Omental fat pad (tissue), 4 donors: ENCODE data around the gene ZBTB22. TPM values are rescaled to one million over a fixed set of nuclear protein-coding genes. Genes with fewer than 3 reads are reported as not detected.
A peak's percentile ranks its signal among the peaks of the same experiment; 100 is the strongest.

Experiments used
- ATAC-seq: fragments of 150-250 bp; one replicate; pipeline ENCODE4 v1.9.1; 2016; ENCODE audit warnings: mild to moderate bottlenecking, moderate library complexity; ENCODE audit not compliant: low FRiP score
- DNase-seq: peaks from one replicate; pipeline ENCODE4 v3.0.0-alpha.2; 2019; ENCODE audit warnings: low spot score
- total RNA-seq, 4 donors: library from RNA; depleted of rRNA; stranded (reverse); fragments of >200 nt; gene quantifications; one replicate each; pipeline ENCODE4 v1.1.0, GENCODE V29; 2016
- TF ChIP-seq, protein P1 (sequence below), 3 donors: fragments of 450-650 bp; IDR thresholded peaks; one replicate each; pipeline ENCODE4 v1.5.1; 2016 to 2017; ENCODE audit warnings: antibody characterized with exemption in 3 of 3, mild to moderate bottlenecking in 3 of 3, moderate library complexity in 2 of 3

ZBTB22 gene
- total RNA-seq, 4 donors from 2014 or later = 10.7 to 15.3 (median 11.6) TPM

DNA sequence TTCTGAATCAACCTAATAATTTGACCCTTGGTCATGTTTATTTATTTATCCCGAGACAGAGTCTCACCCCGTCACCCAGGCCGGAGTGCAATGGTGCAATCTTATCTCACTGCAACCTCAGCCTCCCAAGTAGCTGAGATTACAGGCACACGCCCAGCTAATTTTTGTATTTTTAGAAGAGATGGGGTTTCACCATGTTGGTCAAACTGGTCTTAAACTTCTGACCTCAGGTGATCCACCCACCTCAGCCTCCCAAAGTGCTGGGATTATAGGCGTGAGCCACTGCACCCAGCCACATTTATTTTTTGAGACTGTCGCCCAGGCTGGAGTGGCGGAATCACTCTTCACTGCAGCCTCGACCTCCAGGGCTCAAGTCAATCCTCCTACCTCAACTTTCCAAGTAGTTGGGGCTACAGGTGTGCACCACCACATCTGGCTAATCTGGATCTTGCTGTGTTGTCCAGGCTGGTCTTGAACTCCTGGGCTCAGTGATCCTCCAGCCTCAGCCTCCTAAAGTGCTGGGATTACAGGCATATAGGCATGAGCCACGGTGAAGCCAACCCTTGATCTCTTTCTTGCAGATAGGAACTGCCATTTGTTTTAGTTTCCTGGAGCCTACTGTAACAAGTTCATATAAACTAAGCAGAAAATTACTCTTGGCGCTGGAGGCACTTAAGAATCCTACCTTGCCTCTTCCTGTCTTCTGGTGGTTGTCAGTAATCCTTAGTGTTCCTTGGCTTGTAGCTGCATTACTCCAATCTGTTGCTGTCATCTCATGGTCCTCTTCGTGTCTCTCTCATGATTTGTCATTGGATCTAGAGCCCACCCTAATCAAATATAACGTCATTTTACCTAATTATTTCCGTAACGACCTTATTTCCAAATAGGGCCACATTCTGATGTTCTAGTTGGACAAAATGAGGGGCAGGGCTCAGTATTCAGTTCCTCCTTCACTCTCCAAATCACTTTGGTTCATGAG is 43.3 kb downstream of the ZBTB22 start:
- TF ChIP-seq, protein P1, sequence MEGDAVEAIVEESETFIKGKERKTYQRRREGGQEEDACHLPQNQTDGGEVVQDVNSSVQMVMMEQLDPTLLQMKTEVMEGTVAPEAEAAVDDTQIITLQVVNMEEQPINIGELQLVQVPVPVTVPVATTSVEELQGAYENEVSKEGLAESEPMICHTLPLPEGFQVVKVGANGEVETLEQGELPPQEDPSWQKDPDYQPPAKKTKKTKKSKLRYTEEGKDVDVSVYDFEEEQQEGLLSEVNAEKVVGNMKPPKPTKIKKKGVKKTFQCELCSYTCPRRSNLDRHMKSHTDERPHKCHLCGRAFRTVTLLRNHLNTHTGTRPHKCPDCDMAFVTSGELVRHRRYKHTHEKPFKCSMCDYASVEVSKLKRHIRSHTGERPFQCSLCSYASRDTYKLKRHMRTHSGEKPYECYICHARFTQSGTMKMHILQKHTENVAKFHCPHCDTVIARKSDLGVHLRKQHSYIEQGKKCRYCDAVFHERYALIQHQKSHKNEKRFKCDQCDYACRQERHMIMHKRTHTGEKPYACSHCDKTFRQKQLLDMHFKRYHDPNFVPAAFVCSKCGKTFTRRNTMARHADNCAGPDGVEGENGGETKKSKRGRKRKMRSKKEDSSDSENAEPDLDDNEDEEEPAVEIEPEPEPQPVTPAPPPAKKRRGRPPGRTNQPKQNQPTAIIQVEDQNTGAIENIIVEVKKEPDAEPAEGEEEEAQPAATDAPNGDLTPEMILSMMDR (IDR thresholded peaks at IDR 0.05) = no peak
- ATAC-seq (no peak), DNase-seq (no peak)

DNA sequence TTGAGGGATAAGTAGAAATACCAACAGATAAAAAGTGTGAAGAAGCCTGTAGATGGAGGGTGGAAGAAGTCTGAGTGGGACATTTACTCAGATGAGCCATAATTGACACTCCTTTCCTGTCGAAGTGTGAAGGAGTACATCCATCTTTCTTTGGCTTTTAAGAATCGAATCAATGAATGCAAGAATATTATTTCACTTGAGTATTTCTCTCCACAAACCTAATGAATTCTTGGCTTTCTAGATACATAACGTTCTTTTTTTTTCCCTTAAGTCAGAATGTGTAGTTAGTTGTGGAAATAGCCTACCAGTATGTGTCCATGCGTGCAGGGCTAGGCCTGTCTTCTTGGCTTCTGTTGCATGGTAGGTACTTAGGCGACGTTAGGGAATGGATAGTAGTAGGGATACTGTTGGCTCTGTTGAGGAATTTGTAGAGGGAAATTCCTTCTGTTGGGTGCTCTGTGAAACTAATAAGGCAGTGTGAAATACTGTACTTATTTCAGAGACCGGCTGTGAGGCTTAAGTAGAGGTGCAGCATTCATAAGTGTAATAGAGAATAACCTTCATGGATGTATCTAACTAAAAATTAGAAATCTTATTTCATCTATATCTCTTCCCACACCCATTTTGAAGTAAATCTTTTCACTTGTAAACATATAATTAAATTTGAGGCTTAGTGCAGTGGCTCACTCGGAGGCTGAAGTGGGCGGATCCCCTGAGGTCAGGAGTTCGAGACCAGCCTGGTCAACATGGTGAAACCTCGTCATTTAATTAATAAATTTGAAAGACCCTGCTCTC is 44.2 kb downstream of the ZBTB22 start:
- TF ChIP-seq, protein P1 (IDR thresholded peaks at IDR 0.05) = no peak
- DNase-seq = no peak

DNA sequence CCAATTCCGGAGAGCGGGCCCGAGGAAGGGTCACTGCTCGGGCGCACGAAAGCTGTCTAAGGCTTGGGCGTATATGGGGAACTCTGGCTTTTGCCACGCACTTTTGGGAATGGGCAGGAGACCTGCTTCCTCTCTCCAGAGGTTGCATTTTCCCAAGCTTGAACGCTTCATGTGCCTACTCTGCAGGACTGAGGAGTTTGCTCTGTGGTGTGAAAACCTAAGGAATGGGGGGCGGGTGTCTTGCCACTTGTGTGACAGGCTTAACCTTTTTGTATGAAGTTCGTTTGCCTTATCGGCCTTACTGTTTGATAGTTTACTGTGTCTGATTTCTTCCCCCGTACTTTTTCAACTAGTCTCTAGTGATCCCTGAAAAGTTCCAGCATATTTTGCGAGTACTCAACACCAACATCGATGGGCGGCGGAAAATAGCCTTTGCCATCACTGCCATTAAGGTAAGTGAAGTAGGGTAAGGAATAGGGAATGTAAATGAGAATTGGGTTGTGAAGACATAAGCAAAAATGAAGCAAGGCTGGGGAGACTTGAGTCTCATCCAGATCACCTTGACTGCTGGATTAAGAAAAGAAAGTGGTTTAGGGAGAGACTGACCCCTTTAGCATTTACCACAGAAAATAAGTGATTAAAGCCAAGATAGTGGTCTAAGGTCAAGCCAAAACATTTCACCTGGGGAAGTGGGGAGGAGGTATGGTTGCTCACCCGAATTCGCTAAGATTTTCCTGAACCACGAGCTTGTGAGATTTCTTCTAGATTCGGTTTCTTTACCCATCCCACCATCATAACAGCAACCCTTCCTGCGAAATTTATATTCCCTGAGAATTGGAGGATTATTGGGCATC is 45.0 kb downstream of the ZBTB22 start:
- ATAC-seq (peak; percentile 6), DNase-seq (no peak)
- TF ChIP-seq, protein P1 (IDR thresholded peaks at IDR 0.05) = no peak

More for the DNA sequence above, 44.2 kb downstream of the ZBTB22 start:
- no peak for ATAC-seq

DNA sequence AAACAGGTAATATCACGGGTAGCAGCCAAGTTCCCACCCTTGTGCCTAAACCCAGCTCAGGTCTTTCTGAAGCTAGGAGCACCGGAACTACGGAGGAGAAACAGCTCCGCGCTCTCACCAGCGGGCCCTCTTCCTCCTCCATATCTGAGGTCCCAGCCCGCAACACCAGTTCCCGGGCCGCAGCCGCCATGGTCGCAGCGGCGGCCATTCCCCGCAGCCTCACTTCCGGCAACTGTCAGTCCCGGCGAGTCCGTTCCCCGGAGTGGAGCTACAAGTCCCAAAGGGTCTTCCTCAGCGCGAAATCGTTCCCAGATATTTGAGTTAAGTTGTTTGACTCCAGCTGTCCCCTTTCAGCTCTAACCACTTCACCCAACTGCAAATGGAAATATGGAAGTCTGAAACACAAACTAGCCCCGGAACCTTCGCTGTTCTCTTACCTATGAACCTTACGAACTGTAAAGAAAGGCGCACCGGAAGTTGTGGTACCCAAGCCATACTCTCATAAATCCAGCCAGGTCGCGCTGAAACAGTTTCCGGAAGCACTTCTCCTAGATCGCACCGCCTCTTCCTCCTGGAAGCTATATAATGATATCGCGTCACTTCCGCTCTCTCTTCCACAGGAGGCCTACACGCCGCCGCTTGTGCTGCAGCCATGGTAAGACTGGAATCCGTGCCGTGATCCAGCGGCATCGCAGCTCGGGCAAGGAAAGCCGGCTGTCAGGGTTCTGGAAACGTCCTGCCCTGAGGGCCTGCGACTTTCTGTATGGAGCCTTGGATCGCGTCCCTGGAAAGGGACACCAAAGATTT is 45.9 kb downstream of the ZBTB22 start, which contains the start of the genes RPS18 and VPS52:
TSS of gene RPS18 (plus strand) at position 608 of the 807 bp plus-strand sequence. CDS start at position 653, 45 bp downstream.
TSS of gene VPS52 (minus strand) at position 409 of the 807 bp plus-strand sequence. CDS start at position 208, 201 bp downstream.
- ATAC-seq (peak; percentile 95), DNase-seq (peak; percentile 82)
- TF ChIP-seq, protein P1 (IDR thresholded peaks at IDR 0.05) = no peak

DNA sequence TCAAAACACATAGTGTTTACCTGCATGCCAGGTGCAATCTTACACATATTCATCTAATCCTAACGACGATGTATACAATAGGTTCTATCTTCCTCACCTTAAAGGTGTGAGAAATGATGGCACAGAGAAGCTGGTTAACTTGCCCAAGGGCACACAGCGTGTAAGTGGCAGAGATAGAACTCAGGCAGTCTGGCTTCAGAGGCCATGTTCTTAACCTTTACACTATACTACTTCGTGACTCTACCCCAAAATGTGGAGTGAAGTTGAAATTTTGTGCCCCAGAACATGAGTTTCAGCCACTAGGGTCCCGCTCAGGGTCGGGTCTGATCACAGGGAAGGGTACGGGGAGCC is 46.5 kb downstream of the ZBTB22 start:
- DNase-seq (no peak), ATAC-seq (no peak)
- TF ChIP-seq, protein P1 (IDR thresholded peaks at IDR 0.05) = no peak

Other genes with a start within 250 kb of the ZBTB22 start
- gene HLA-DPA1, start 244.1 kb downstream of the ZBTB22 start, total RNA-seq = 100 to 1,000 TPM in 3 of 4 donors, 10 to 100 TPM in 1; 20.4 to 211 (median 137) TPM
- gene HLA-DPB1, start 241.8 kb downstream of the ZBTB22 start, total RNA-seq = 100 to 1,000 TPM in 3 of 4 donors, 10 to 100 TPM in 1; 29.2 to 120 (median 101) TPM
- gene COL11A2, start 125.3 kb downstream of the ZBTB22 start, total RNA-seq = 1 to 10 TPM in 1 of 4 donors, under 1 TPM in 3; 0.13 to 1.3 (median 0.53) TPM
- 10 to 100 TPM; 19.9 to 35.9 (median 22.7) TPM for gene RXRB, start 117.1 kb downstream of the ZBTB22 start, total RNA-seq
- 10 to 100 TPM; 57.5 to 82.8 (median 70.1) TPM for gene SLC39A7, start 116.9 kb downstream of the ZBTB22 start, total RNA-seq
- gene HSD17B8, start 113.1 kb downstream of the ZBTB22 start, total RNA-seq = 10 to 100 TPM in 2 of 4 donors, 1 to 10 TPM in 2; 6.9 to 13.6 (median 11.0) TPM
- gene RING1, start 109.2 kb downstream of the ZBTB22 start, total RNA-seq = 10 to 100 TPM; 13.1 to 20.1 (median 15.7) TPM
- 10 to 100 TPM; 20.2 to 54.5 (median 34.3) TPM for gene VPS52, start 45.9 kb downstream of the ZBTB22 start, total RNA-seq
- gene RPS18, start 45.7 kb downstream of the ZBTB22 start, total RNA-seq = 1,000 to 10,000 TPM; 2,708 to 4,129 (median 3,024) TPM
- gene B3GALT4, start 40.6 kb downstream of the ZBTB22 start, total RNA-seq = 10 to 100 TPM in 1 of 4 donors, 1 to 10 TPM in 3; 6.7 to 15.9 (median 7.9) TPM
- gene WDR46, start 28.5 kb downstream of the ZBTB22 start, total RNA-seq = 100 to 1,000 TPM in 1 of 4 donors, 10 to 100 TPM in 3; 49.7 to 103 (median 54.3) TPM
- gene PFDN6, start 28.1 kb downstream of the ZBTB22 start, total RNA-seq = 10 to 100 TPM; 16.0 to 30.8 (median 23.1) TPM
- 10 to 100 TPM; 28.7 to 81.2 (median 41.7) TPM for gene RGL2, start 18.8 kb downstream of the ZBTB22 start, total RNA-seq
- gene TAPBP, start 3.7 kb downstream of the ZBTB22 start, total RNA-seq = 10 to 100 TPM; 50.2 to 90.5 (median 69.1) TPM
- gene DAXX, start 5.2 kb upstream of the ZBTB22 start, total RNA-seq = 10 to 100 TPM; 33.4 to 65.2 (median 42.5) TPM
- gene KIFC1, start 74.1 kb upstream of the ZBTB22 start, total RNA-seq = 10 to 100 TPM in 1 of 4 donors, 1 to 10 TPM in 1, under 1 TPM in 2; 0.25 to 10.8 (median 3.1) TPM
- gene PHF1, start 93.3 kb upstream of the ZBTB22 start, total RNA-seq = 10 to 100 TPM; 40.8 to 56.5 (median 48.9) TPM
- 100 to 1,000 TPM in 2 of 4 donors, 10 to 100 TPM in 2; 57.1 to 107 (median 98.1) TPM for gene CUTA, start 100.4 kb upstream of the ZBTB22 start, total RNA-seq
- 10 to 100 TPM in 3 of 4 donors, 1 to 10 TPM in 1; 8.8 to 12.3 (median 10.3) TPM for gene SYNGAP1, start 102.3 kb upstream of the ZBTB22 start, total RNA-seq
- gene ZBTB9, start 136.8 kb upstream of the ZBTB22 start, total RNA-seq = 1 to 10 TPM; 1.4 to 8.6 (median 5.7) TPM